GM21360 (cell line): ENCODE results near the gene PTPRF.

Experiments
- ATAC-seq: cut with Tn5 transposase; IDR thresholded peaks from one replicate; pipeline ENCODE4 v1.9.1; 2021; ENCODE audit warnings: mild to moderate bottlenecking, moderate library complexity; ENCODE audit not compliant: unreplicated experiment

Gene PTPRF

GRCh38 chr1:43512133-43512532 is 18.6 kb upstream of the PTPRF start:
- ATAC-seq = no peak

GRCh38 chr1:43512681-43513080 is 18.0 kb upstream of the PTPRF start:
- no peak for ATAC-seq

- no peak for ATAC-seq
Measured at GRCh38 chr1:43513471-43514173, 17.1 kb upstream of the PTPRF start.

GRCh38 chr1:43518935-43519686 is 11.6 kb upstream of the PTPRF start:
- ATAC-seq = no peak

- no peak for ATAC-seq
Measured at GRCh38 chr1:43520100-43520778, 10.4 kb upstream of the PTPRF start.

GRCh38 chr1:43521078-43521477 is 9.6 kb upstream of the PTPRF start:
- no peak for ATAC-seq

- no peak for ATAC-seq
Measured at GRCh38 chr1:43521756-43522155, 8.9 kb upstream of the PTPRF start.

GRCh38 chr1:43522431-43522775 is 8.3 kb upstream of the PTPRF start:
- ATAC-seq = no peak

GRCh38 chr1:43522776-43523480 is 7.8 kb upstream of the PTPRF start:
- ATAC-seq = no peak

GRCh38 chr1:43524804-43525203 is 5.9 kb upstream of the PTPRF start:
- no peak for ATAC-seq

GRCh38 chr1:43526002-43526401 is 4.7 kb upstream of the PTPRF start:
- no peak for ATAC-seq

GRCh38 chr1:43527111-43527878 is 3.4 kb upstream of the PTPRF start:
- ATAC-seq = no peak

GRCh38 chr1:43529206-43529731 is 1.4 kb upstream of the PTPRF start:
- no peak for ATAC-seq

- ATAC-seq = no peak
Measured at GRCh38 chr1:43531107-43531905, 623 bp downstream of the PTPRF start.

- no peak for ATAC-seq
Measured at GRCh38 chr1:43531906-43532584, 1.4 kb downstream of the PTPRF start.

- no peak for ATAC-seq
Measured at GRCh38 chr1:43532716-43533115, 2.0 kb downstream of the PTPRF start.

GRCh38 chr1:43533584-43533983 is 2.9 kb downstream of the PTPRF start:
- ATAC-seq = no peak

GRCh38 chr1:43534256-43534655 is 3.6 kb downstream of the PTPRF start:
- ATAC-seq = no peak
